GM19193 (cell line): ENCODE measurements around the gene SLC30A2.

Source experiments
- POLR2A ChIP-seq: IDR thresholded peaks from 4 replicates; pipeline ENCODE4 v1.6.1; 2011; ENCODE audit not compliant: insufficient read depth, insufficient read length; ENCODE audit errors: extremely low read depth

SLC30A2 gene

DNA sequence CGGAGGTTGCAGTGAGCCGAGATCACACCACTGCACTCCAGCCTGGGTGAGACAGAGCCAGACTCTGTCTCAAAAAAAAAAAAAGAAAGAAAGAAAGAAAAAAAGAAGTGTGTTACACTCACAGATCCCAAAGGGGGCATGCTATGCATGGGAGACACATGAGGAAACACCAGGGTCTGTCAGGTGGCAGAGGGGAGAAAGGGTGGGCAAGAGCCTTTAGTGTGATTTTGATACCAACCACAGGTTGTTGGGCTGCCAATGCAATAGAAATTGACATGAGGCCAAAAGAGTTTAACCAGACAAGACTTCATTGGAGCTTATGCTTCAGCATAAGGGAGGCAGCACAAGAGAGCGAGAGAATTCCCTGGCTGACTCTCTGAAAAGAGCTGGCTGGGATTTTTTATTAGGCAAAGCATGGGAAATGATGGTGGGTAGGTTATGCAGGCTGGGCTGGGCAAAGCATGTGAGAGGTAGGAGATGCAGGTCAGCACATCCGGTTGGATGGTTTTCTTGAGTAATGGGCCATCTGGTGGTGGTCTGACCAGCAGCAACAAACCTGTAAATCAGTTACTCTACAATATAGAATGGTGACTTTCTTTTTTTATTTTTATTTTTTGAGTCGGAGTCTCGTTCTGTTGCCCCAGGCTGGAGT is 36.0 kb downstream of the SLC30A2 start:
- TF ChIP-seq POLR2A = no peak

GRCh38 chr1:26006710-26007109 is 39.2 kb downstream of the SLC30A2 start:
- TF ChIP-seq POLR2A = no peak

- no peak for TF ChIP-seq POLR2A
Observed at GRCh38 chr1:26005434-26006105, 40.3 kb downstream of the SLC30A2 start.

GRCh38 chr1:26003756-26004155 is 42.2 kb downstream of the SLC30A2 start:
- TF ChIP-seq POLR2A = no peak

GRCh38 chr1:26003262-26003661 is 42.7 kb downstream of the SLC30A2 start:
- no peak for TF ChIP-seq POLR2A

DNA sequence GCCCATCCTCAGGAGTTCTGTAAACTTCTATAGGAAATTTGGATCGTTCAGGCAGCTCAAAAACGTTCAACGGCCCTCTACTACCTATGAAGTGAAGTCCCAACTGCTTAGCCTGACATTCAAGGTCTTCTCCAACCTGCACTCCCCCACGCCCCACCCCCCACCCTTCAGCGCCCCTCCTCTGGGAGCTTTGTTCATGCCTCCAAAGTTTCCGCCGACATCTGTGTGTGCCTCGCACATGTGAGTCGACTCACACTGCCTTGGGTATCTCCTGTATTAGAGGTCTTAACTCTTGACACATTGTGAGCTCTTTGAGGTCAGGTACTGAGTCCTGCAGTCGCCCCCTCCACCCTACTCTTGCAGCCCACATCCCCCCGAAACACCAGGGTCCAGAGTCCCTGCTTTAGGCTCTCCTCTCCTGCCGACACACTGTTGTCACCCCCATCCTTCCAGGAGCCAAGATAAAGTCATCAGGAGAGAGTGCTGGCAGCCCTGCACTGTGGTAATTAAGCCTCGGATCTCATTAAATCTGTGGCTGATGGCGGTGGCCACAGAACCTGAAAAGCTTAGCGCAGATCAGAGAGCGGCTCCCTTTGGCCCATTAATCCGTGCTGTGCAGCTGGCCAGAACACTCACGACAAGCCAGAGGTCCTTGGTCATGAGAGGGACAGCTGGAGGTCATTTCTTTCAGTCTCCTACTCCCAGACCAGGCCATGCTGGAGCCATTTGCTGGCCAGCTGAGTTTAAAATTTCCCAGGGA is 46.7 kb downstream of the SLC30A2 start:
- TF ChIP-seq POLR2A = no peak

DNA sequence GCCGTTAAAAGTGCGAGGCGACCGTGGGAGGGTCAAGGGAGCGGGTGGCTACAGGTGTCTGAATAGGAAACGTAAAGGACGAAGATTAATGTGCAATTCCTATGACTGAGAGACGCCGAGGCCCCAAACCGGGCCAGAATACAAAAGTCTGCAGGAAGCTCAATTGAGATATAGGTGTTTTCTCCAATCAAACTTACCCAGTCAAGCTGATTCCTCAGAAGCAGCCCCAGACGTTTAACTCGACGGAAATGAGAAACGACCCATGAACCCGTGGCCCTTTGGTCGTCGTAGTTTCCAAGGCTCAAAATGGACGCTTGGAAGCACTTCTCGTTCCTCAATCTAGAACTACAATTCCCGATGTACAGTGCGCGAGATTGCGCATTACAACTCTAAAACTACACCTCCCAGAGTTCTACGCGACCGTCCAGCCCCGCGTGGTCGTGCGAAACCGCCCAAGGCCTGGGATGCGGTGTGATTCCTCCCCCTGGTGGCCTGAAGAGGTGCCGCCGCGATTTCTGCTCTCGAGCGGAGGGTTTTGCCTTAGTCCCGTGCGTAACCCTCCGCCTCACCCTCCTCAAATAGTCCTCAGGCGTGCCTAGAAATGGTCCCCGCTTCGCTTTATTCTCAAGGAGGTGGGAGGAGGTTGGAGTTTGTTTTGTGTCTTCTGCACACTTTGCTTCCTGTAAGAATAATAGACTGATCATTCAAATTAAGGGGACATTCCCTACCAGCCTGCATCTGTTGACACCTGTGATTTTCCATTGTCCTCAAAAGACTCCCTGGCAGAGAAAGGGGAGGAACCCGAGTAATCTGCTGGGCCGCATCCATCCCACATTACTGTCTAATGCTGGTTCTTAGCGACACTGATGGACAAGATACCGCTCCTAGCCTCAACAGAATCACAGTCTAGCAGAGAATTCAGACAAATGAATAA is 47.8 kb downstream of the SLC30A2 start, which contains the start of gene PAFAH2:
Gene PAFAH2 (minus strand): TSS at position 236 of the 934 bp plus-strand sequence. CDS start 7,247 bp downstream, outside the sequence.
- TF ChIP-seq POLR2A = peak; percentile 29

GRCh38 chr1:25996966-25997827 is 48.7 kb downstream of the SLC30A2 start:
- no peak for TF ChIP-seq POLR2A

DNA sequence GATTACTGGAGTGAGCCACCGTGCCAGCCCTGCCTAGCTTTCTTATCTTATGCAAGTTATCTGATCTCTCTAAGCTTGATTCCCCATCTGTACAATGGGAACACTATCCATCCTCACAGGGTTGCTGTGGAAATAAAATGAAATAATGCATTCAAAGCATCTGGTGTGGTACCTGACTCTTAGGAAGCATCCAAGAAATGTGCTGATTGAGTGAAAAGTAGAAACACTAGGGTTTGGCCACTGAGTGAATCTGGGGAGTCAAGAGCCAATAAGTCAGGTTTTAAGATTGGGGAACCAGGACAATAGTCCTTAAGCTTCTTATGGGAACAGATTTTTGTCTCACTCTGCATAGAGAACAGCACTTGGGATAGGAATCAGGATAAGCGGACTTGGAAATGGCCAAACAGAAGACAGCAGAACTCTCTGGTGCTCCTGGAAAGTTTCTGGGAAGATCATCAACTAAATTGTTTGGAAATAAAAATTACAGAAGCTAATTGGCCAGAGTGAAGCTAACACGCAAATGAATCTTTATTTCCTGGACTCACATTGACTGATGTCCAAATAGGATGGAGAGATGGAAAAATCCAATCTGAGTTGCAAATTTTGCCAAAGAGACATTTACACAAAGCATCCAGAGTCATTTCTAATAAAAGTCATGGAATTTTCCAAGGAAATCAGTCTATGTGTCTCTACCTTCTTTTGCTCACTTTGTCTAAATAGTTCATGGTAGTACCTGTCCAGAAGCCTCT is 51.3 kb downstream of the SLC30A2 start:
- TF ChIP-seq POLR2A = no peak

DNA sequence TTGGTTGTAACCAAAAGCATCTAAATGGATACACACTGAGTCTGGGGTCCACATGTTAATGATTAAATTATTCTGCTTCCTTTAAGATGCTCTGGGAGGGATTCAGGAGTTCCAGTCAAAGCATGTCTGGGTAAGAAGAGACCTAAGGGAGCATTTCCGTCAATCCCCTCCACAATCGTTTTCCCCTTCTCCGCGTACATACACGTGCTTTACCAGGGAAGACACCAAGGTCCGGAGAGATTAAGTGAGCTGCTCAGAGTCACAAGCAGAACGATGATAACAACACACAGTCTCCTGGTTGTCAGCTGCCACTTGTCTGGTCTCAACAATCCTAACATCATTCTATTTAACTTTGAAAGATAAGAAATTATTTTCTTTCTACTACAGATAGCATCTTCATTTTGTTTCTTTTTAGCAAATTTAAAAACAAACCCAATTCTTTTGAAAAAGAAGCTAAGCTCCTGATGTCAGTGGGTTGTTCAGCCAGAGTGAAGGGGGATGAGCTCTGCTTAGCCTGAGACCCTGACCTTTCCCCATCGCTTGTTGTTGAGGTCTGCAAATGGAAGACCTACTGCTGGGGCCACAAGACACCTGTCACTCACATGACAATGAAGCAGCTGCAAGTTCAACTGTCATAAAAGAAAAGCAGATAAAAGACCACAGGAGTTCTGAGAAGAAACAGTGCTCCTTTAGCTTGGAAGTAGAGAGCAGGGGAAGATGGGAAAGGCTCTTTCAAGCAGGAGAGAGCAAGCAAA is 52.5 kb downstream of the SLC30A2 start:
- no peak for TF ChIP-seq POLR2A

DNA sequence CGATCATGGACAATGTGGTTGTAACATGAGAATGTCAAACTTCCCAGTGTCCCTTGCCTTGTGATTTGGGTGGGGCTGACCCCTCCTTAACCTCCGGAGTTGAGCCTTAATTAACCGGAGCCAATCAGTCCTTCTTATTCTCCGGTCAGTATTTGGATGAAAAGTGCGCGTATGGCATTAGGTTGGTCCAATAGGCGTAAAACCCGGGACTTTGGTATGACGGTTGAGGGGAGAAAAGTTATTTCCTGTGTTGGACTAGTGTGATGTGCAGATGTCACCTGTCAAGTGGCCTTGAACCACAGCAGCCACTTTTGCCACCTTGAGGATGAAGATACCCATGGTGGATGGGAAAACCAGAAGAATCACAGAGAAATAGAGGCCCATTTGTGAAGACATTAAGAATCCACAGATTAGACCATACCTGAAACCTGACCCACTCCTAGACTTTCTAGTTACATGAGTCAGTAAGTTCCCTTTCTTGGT is 53.2 kb downstream of the SLC30A2 start:
- TF ChIP-seq POLR2A = no peak
